IMR-90 (cell line): ENCODE data around the gene ZFYVE21. TPM values are rescaled to one million over a fixed set of nuclear protein-coding genes. Genes with fewer than 3 reads are reported as not detected.

Experiments
- ATAC-seq: fragments of 200-7000 bp; cut with Tn5 transposase; 2 replicates; pipeline ENCODE4 v1.9.1; 2020; ENCODE audit warnings: low read depth, mild to moderate bottlenecking, moderate library complexity
- BruUV-seq: library from RNA; stranded (reverse); fragments of 400-500 nt; replicated peaks from 2 replicates; lab custom pipeline; 2021; lab: Mats Ljungman, UMichigan
- CTCF ChIA-PET: fragments of 300-600 bp; formaldehyde crosslinking; extraction: SDS; loops from one replicate; lab custom pipeline; 2021; ENCODE audit warnings: antibody characterized with exemption; lab: Yijun Ruan, JAX
- POLR2A ChIA-PET: fragments of 300-600 bp; sonication (Branson Sonifier 250); formaldehyde crosslinking; loops from one replicate; lab custom pipeline; 2022; ENCODE audit warnings: antibody characterized with exemption; ENCODE audit not compliant: unreplicated experiment; lab: Charles Lee
- DNase-seq: peaks from one replicate; pipeline ENCODE4 v3.0.0; 2013
- H2AFZ ChIP-seq: replicated peaks from 2 replicates; pipeline ENCODE3; 2013; ENCODE audit warnings: low read length, mild to moderate bottlenecking; ENCODE audit not compliant: poor library complexity
- H2AK5ac ChIP-seq: 2 replicates; pipeline ENCODE4 v1.6.1; 2013; ENCODE audit warnings: low read depth, low read length, inconsistent platforms
- H2AK9ac ChIP-seq: replicated peaks from 2 replicates; pipeline ENCODE3; 2013; ENCODE audit warnings: mild to moderate bottlenecking, low read depth, low read length, moderate library complexity; ENCODE audit not compliant: poor library complexity
- H2BK120ac ChIP-seq: 2 replicates; pipeline ENCODE4 v1.6.1; 2013; ENCODE audit warnings: low read depth, low read length, inconsistent platforms
- H2BK15ac ChIP-seq: 3 replicates; pipeline ENCODE4 v1.6.1; 2013; ENCODE audit warnings: low read depth, low read length, inconsistent platforms
- H2BK20ac ChIP-seq: 2 replicates; pipeline ENCODE4 v1.6.1; 2013; ENCODE audit warnings: low read depth, mild to moderate bottlenecking, inconsistent platforms, low read length, moderate library complexity
- H2BK5ac ChIP-seq: 2 replicates; pipeline ENCODE4 v1.6.1; 2013; ENCODE audit warnings: mild to moderate bottlenecking, low read depth, low read length, inconsistent platforms; ENCODE audit not compliant: poor library complexity, severe bottlenecking
- H3K14ac ChIP-seq: replicated peaks from 2 replicates; pipeline ENCODE4 v1.6.1; 2013; ENCODE audit warnings: low read depth, low read length, inconsistent platforms
- H3K18ac ChIP-seq: 2 replicates; pipeline ENCODE4 v1.6.1; 2013; ENCODE audit warnings: low read depth, low read length, control low read depth
- H3K23ac ChIP-seq: 2 replicates; pipeline ENCODE4 v1.6.1; 2013; ENCODE audit warnings: low read depth, low read length, inconsistent platforms
- H3K27ac ChIP-seq: 2 replicates; pipeline ENCODE4 v1.5.1; 2013; ENCODE audit warnings: mild to moderate bottlenecking, control low read depth, low read length; ENCODE audit not compliant: insufficient read depth
- H3K27me3 ChIP-seq: 2 replicates; pipeline ENCODE4 v1.6.1; 2013; ENCODE audit warnings: low read length; ENCODE audit not compliant: control insufficient read depth, insufficient read depth
- H3K36me3 ChIP-seq: 2 replicates; pipeline ENCODE4 v1.6.1; 2013; ENCODE audit warnings: low read length, mixed read lengths; ENCODE audit not compliant: control insufficient read depth, insufficient read depth
- H3K4ac ChIP-seq: 2 replicates; pipeline ENCODE4 v1.6.1; 2013; ENCODE audit warnings: low read depth, low read length, inconsistent platforms
- H3K4me1 ChIP-seq: 2 replicates; pipeline ENCODE4 v1.6.1; 2013; ENCODE audit warnings: low read length, mixed read lengths; ENCODE audit not compliant: control insufficient read depth, insufficient read depth
- H3K4me2 ChIP-seq: 2 replicates; pipeline ENCODE4 v1.6.1; 2013; ENCODE audit warnings: low read depth, mild to moderate bottlenecking, control low read depth, low read length, moderate library complexity
- H3K4me3 ChIP-seq: 2 replicates; pipeline ENCODE4 v1.5.1; 2013; ENCODE audit warnings: low read depth, mild to moderate bottlenecking, control low read depth, low read length, moderate library complexity; ENCODE audit not compliant: insufficient read depth
- H3K56ac ChIP-seq: 2 replicates; pipeline ENCODE4 v1.6.1; 2013; ENCODE audit warnings: low read length, inconsistent platforms; ENCODE audit not compliant: insufficient read depth; ENCODE audit errors: extremely low read depth
- H3K79me1 ChIP-seq, 2 experiments: 2 replicates each; pipeline ENCODE4 v1.6.1; 2013; ENCODE audit warnings: low read length in 2 of 2, inconsistent platforms in 1 of 2, low read depth in 1 of 2
- H3K9ac ChIP-seq: 2 replicates; pipeline ENCODE4 v1.6.1; 2013; ENCODE audit warnings: low read depth, low read length, control low read depth
- H3K9me1 ChIP-seq: 2 replicates; pipeline ENCODE4 v1.6.1; 2013; ENCODE audit warnings: low read length, inconsistent platforms; ENCODE audit not compliant: insufficient read depth
- H3K9me3 ChIP-seq: 2 replicates; pipeline ENCODE4 v1.6.1; 2013; ENCODE audit warnings: low read length; ENCODE audit not compliant: control insufficient read depth, insufficient read depth
- H4K20me1 ChIP-seq: 2 replicates; pipeline ENCODE4 v1.6.1; 2013; ENCODE audit warnings: low read length, inconsistent platforms; ENCODE audit not compliant: insufficient read depth
- H4K5ac ChIP-seq: 2 replicates; pipeline ENCODE4 v1.6.1; 2013; ENCODE audit warnings: mild to moderate bottlenecking, low read depth, low read length, control low read depth
- H4K8ac ChIP-seq, 2 experiments: 2 replicates each; pipeline ENCODE4 v1.6.1; 2013; ENCODE audit warnings: low read depth in 2 of 2, low read length in 2 of 2, control low read depth in 1 of 2, inconsistent platforms in 1 of 2
- H4K91ac ChIP-seq: 2 replicates; pipeline ENCODE4 v1.6.1; 2013; ENCODE audit warnings: low read depth, low read length, inconsistent platforms; ENCODE audit not compliant: insufficient read depth
- BHLHE40 ChIP-seq: fragments of 150-350 bp; IDR thresholded peaks from 2 replicates; pipeline ENCODE4 v1.6.1; 2016; ENCODE audit warnings: mild to moderate bottlenecking, low read depth, low read length
- CEBPB ChIP-seq: IDR thresholded peaks from 2 replicates; pipeline ENCODE4 v1.6.1; 2012; ENCODE audit warnings: low read depth, low read length, improper control_type of control experiment
- CHD1 ChIP-seq: IDR thresholded peaks from 2 replicates; pipeline ENCODE4 v1.6.1; 2012; ENCODE audit warnings: low read depth, low read length, improper control_type of control experiment
- CTCF ChIP-seq: conservative IDR thresholded peaks from 2 replicates; pipeline ENCODE4 v1.5.1; 2012; ENCODE audit warnings: mild to moderate bottlenecking, low read depth, low read length, improper control_type of control experiment
- MAFK ChIP-seq: IDR thresholded peaks from 2 replicates; pipeline ENCODE4 v1.6.1; 2012; ENCODE audit warnings: low read depth, low read length, improper control_type of control experiment
- MAZ ChIP-seq: IDR thresholded peaks from 2 replicates; pipeline ENCODE4 v1.6.1; 2012; ENCODE audit warnings: low read depth, mild to moderate bottlenecking, low read length, improper control_type of control experiment, moderate library complexity, borderline replicate concordance
- MXI1 ChIP-seq: IDR thresholded peaks from 2 replicates; pipeline ENCODE4 v1.6.1; 2012; ENCODE audit warnings: low read depth, mild to moderate bottlenecking, low read length, moderate library complexity, borderline replicate concordance
- POLR2A ChIP-seq: IDR thresholded peaks from 2 replicates; pipeline ENCODE4 v1.6.1; 2012; ENCODE audit warnings: mild to moderate bottlenecking, low read depth, low read length
- RAD21 ChIP-seq: IDR thresholded peaks from 2 replicates; pipeline ENCODE4 v1.6.1; 2012; ENCODE audit warnings: low read length, improper control_type of control experiment
- RCOR1 ChIP-seq: IDR thresholded peaks from 2 replicates; pipeline ENCODE4 v1.6.1; 2012; ENCODE audit warnings: mild to moderate bottlenecking, low read length, improper control_type of control experiment; ENCODE audit not compliant: insufficient replicate concordance
- RFX5 ChIP-seq: IDR thresholded peaks from 2 replicates; pipeline ENCODE4 v1.8.0; 2012; ENCODE audit warnings: low read depth, mild to moderate bottlenecking, low read length, moderate library complexity
- SMC3 ChIP-seq: fragments of 150-350 bp; IDR thresholded peaks from 2 replicates; pipeline ENCODE4 v1.6.1; 2016; ENCODE audit warnings: low read depth, mild to moderate bottlenecking, antibody characterized with exemption, low read length, moderate library complexity
- USF2 ChIP-seq: fragments of 150-350 bp; IDR thresholded peaks from 2 replicates; pipeline ENCODE4 v1.6.1; 2017; ENCODE audit warnings: mild to moderate bottlenecking, antibody characterized with exemption, low read length, low read depth
- WGBS, 2 experiments: methylation state at CpG; one replicate each; pipeline versions ENCODE4 v1.1.5 to v1.1.7; 2013; ENCODE audit warnings: missing lambda C conversion rate in 2 of 2; ENCODE audit not compliant: insufficient read length in 1 of 2; ENCODE audit errors: extremely low coverage in 2 of 2; 5-methylcytosine and 5-hydroxymethylcytosine counted together
- dilution Hi-C: fragments of 300-500 bp; cut with HindIII; formaldehyde crosslinking; loops from one replicate; pipeline ENCODE4 v1.14.3; 2018; ENCODE audit warnings: low sequenced_read_pairs; ENCODE audit not compliant: unreplicated experiment
- in situ Hi-C: fragments of 300-500 bp; cut with MboI; formaldehyde crosslinking; loops from 3 replicates; pipeline ENCODE4 v1.14.3; 2019; ENCODE audit warnings: low sequenced_read_pairs, inconsistent platforms, mixed read lengths
- intact Hi-C: fragments of 100-400 bp; cut with micrococcal nuclease; formaldehyde crosslinking; loops from 2 replicates; pipeline ENCODE4 v1.10.0; 2022
- polyA plus RNA-seq, 3 experiments: library from polyadenylated mRNA; depleted of rRNA; stranded (reverse); fragments of >200 nt; gene quantifications; 2 replicates each; pipeline ENCODE4 v1.2.3, GENCODE V29; 2012; ENCODE audit warnings: low replicate concordance in 1 of 3
- total RNA-seq: library from RNA; depleted of rRNA; stranded (reverse); fragments of >200 nt; gene quantifications from 2 replicates; pipeline ENCODE4 v1.2.3, GENCODE V29; 2012

The ZFYVE21 gene
- total and polyA plus RNA-seq, 2 of the 4 experiments (the other 2 are of a cell fraction), result 41.2 to 89.2 TPM

GRCh38 chr14:103738166-103738565, 22.6 kb downstream of the ZFYVE21 start:
- Histone ChIP-seq H2BK5ac (no peak overlapping the region), H3K4me1 (peaks cover 2% of the 10 kb centered on the region; the same call in 1 of the 2 replicates), H4K91ac (no peak overlapping the region), H3K18ac (no peak overlapping the region), H3K36me3 (peaks cover 13% of the 10 kb centered on the region), H3K9me3 (no peaks in the 10 kb centered on the region), H2BK20ac (no peak overlapping the region), H3K56ac (no peak overlapping the region), H3K23ac (no peak overlapping the region), H2BK120ac (no peak overlapping the region), H2BK15ac (no peak overlapping the region), H3K79me1 (0 out of 4 replicates have a peak, but pooled peaks cover 0 to 2% of the 10 kb centered on the region in 2 experiments), H3K9ac (no peak overlapping the region), H4K20me1 (no peaks in the 10 kb centered on the region), H3K4ac (no peak overlapping the region), H3K27me3 (no peaks in the 10 kb centered on the region), H3K14ac (no peak overlapping the region), H2AK5ac (no peak overlapping the region), H3K4me3 (no peak overlapping the region), H2AK9ac (no peak overlapping the region), H4K8ac (no peak overlapping the region), H4K5ac (no peak overlapping the region), H3K27ac (no peak overlapping the region), H3K4me2 (no peak overlapping the region), H2AFZ (no peak overlapping the region), H3K9me1 (peaks cover 7% of the 10 kb centered on the region; the same call in 1 of the 2 replicates)
- 100% methylated on average over 2 of the region's 10 CpGs; no CpG with 5 or more reads in 1 of the 2 experiments for WGBS, 2 experiments
- dilution Hi-C loops (no loop called here), intact Hi-C loops (no loop called here), in situ Hi-C loops (no loop called here)
- TF ChIP-seq MXI1, result no peak
- no peak for TF ChIP-seq RCOR1
- TF ChIP-seq BHLHE40, result no peak
- no peak for TF ChIP-seq CEBPB
- no peak for TF ChIP-seq CTCF
- TF ChIP-seq MAZ, result no peak
- no peak for TF ChIP-seq USF2
- TF ChIP-seq MAFK, result no peak
- no peak for TF ChIP-seq CHD1
- TF ChIP-seq RAD21, result no peak
- TF ChIP-seq SMC3, result no peak
- no peak for TF ChIP-seq RFX5
- no peak for TF ChIP-seq POLR2A
- BruUV-seq, result no TSS peak
- ChIA-PET CTCF (no interaction called here), POLR2A (interaction anchor here (0.5 kb wide), 1 partner anchor 33 kb away, joined by 14 read pairs; no protein-coding TSS in a partner anchor)
- ATAC-seq (no peak), DNase-seq (no peak)
